SK-MEL-5 (cell line): ENCODE results near the gene BRINP2. TPM values are rescaled to one million over a fixed set of nuclear protein-coding genes. Genes with fewer than 3 reads are reported as not detected.
A peak's percentile ranks its signal among the peaks of the same experiment; 100 is the strongest.

Experiments used
- DNase-seq: peaks from one replicate; pipeline ENCODE4 v3.0.0-alpha.2; 2016; ENCODE audit warnings: low read depth, low spot score
- in situ Hi-C: cut with HindIII; loops from 2 replicates; pipeline ENCODE4 v1.10.0; 2016; ENCODE audit warnings: low sequenced_read_pairs, high pct_unique_total_duplicates, low pct_unique_long_range_greater_than_20kb
- total RNA-seq: library from RNA; depleted of rRNA; stranded (reverse); fragments of >200 nt; shearing (Covaris generic); gene quantifications from 2 replicates; pipeline ENCODE4 v1.2.3, GENCODE V29; 2014

The BRINP2 gene
- total RNA-seq, 1 experiment from 2014 or later, result not detected

GRCh38 chr1:177162243-177162642 lies 8.5 kb upstream of the BRINP2 start:
- no peak for DNase-seq
- in situ Hi-C loops, result no loop called here

GRCh38 chr1:177163844-177164379 lies 6.8 kb upstream of the BRINP2 start:
- no peak for DNase-seq
- in situ Hi-C loops, result no loop called here

- no peak for DNase-seq
- in situ Hi-C loops, result no loop called here
Observed at GRCh38 chr1:177164380-177165068, 6.2 kb upstream of the BRINP2 start, which contains the start of gene ASTN1. Gene ASTN1, minus strand, starts transcription at chr1:177164712. Its CDS starts 36 bp downstream, at chr1:177164676.

GRCh38 chr1:177165069-177165439 lies 5.7 kb upstream of the BRINP2 start:
- in situ Hi-C loops, result no loop called here
- DNase-seq, result no peak

GRCh38 chr1:177171536-177172123 lies 872 bp downstream of the BRINP2 start:
- no peak for DNase-seq
- in situ Hi-C loops, result no loop called here

GRCh38 chr1:177172272-177172671 lies 1.5 kb downstream of the BRINP2 start:
- DNase-seq, result no peak
- in situ Hi-C loops, result no loop called here

- in situ Hi-C loops, result no loop called here
- DNase-seq, result no peak
Observed at GRCh38 chr1:177172866-177173265, 2.1 kb downstream of the BRINP2 start.

- in situ Hi-C loops, result no loop called here
- DNase-seq, result no peak
Observed at GRCh38 chr1:177173976-177174375, 3.2 kb downstream of the BRINP2 start.

- in situ Hi-C loops, result no loop called here
- DNase-seq, result no peak
Observed at GRCh38 chr1:177174921-177175634, 4.3 kb downstream of the BRINP2 start.

GRCh38 chr1:177181280-177181630 lies 10.5 kb downstream of the BRINP2 start:
- no peak for DNase-seq
- in situ Hi-C loops, result no loop called here

GRCh38 chr1:177181631-177182291 lies 11.0 kb downstream of the BRINP2 start:
- peak; percentile 66 for DNase-seq
- in situ Hi-C loops, result no loop called here

GRCh38 chr1:177183836-177184235 lies 13.1 kb downstream of the BRINP2 start:
- no peak for DNase-seq
- in situ Hi-C loops, result no loop called here

- DNase-seq, result peak; percentile 30
- in situ Hi-C loops, result no loop called here
Observed at GRCh38 chr1:177185209-177185608, 14.5 kb downstream of the BRINP2 start.

GRCh38 chr1:177186639-177187038 lies 15.9 kb downstream of the BRINP2 start:
- in situ Hi-C loops, result no loop called here

GRCh38 chr1:177190308-177190970 lies 19.7 kb downstream of the BRINP2 start:
- no peak for DNase-seq
- in situ Hi-C loops, result no loop called here

More at GRCh38 chr1:177186639-177187038, 15.9 kb downstream of the BRINP2 start:
- DNase-seq, result no peak

- in situ Hi-C loops, result no loop called here
- DNase-seq, result no peak
Observed at GRCh38 chr1:177198243-177198642, 27.5 kb downstream of the BRINP2 start.

- in situ Hi-C loops, result no loop called here
- DNase-seq, result no peak
Observed at GRCh38 chr1:177200290-177200689, 29.5 kb downstream of the BRINP2 start.
